Stimulated activated CD4-positive, alpha-beta T cell treated with anti-CD3 and anti-CD28 coated beads, Interleukin-15, amount 100 ng/mL, for 1 hour (primary cell): Measurements from ENCODE around the gene DOCK8.

Experiments
- DNase-seq, 2 donors: peaks; one replicate each; pipeline ENCODE4 v3.0.0-alpha.2; 2020; ENCODE audit warnings: low read depth in 1 of 2, low spot score in 1 of 2

DOCK8 gene

DNA sequence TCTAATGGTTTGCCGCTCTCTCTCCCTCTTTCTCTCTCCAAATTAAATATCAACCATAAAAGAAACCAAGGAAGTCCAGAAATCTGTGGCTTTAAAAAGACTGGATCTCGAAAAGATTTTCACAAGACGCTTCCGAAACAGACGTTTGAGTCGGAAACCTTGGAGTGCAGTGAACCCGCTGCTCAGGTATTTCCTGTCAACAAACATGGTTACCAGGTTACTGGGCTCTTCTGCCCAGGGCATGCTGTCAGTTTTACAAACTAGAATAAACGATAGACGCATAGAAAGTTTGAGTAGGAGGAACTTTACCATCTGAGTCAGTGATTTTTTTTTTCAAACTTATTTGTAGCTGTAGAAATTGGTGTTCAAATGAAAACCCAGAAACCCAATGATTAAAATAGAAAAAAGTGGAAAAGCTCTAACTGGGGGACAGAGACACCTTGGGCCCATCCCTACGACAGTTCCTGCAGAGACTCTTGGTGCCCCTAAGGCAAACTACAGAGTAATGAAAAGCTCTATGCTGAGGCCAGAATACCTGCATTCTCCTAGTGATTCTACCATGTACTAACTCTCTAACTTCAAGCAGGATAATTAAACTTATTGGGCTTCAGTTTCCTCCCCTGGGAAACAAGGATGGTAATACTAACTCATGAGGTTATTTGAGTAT lies 90.0 kb downstream of the DOCK8 start:
- DNase-seq, result no peak

DNA sequence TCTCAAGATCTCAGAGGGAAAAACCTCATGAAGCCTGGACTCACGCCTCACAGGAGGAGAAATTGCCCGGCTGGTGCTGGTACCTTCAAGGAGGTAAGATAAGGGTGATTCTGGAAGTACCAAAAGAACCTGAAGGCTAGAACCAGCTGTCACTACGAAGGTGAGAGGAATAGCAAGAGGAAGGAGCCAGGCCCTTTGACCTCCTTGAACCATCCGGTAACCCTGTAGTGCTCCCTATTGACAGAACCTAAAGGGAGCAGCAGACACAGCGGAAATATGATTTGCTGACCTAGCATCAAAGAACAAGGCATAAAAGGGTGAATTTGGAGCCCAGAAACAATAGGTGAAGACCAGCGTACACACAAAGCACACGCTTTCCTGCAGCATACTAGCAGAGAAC lies 92.2 kb downstream of the DOCK8 start:
- DNase-seq, result peak in 1 of 2 donors; percentile 9

DNA sequence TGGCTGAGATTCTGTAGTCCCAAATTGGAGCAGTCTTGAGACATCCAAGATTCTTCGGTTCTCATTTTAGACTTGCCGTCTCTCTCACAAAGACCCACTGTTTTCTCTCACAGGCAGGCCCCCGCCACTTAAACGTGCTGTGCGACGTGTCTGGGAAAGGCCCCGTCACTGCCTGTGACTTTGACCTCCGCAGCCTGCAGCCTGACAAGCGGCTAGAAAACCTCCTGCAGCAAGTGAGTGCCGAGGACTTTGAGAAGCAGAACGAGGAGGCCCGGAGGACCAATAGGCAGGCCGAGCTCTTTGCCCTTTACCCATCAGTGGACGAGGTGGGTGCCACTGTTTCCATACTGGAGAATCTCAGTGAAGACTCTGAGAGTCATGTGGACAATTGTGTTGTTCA lies 97.2 kb downstream of the DOCK8 start:
- no peak for DNase-seq

DNA sequence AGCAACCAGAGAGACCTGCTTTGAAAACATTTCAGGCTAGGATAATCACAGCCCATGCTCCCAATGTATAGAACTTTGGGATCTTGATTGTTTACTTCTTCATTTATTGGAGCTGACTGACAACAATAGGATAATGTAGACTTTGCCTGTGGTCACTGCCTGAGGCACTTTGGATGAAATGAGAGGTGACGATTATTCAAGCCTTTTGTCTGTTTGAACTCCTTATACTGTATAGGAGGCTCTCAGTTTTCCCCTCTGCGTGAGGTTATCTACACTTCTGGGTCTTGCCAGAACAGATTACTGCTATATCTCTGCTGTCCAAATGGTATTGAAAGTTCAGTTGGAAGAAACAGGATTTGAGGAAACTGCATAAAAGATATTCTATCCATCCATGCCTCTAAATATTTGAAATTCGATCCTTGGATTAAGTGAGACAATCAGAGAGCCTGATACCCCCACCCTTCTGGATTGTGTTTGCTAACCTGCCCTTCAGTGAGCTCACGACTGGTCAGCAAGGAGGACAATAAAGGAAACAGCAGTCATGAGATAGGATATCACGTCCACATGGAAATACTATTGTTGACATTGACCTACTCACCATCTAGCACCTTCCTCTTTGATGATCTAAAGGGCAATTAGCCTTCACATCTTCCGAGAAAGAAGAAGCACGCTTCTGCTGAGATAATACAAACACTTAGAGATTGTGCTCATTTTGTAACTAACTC lies 98.1 kb downstream of the DOCK8 start:
- DNase-seq, result no peak

DNA sequence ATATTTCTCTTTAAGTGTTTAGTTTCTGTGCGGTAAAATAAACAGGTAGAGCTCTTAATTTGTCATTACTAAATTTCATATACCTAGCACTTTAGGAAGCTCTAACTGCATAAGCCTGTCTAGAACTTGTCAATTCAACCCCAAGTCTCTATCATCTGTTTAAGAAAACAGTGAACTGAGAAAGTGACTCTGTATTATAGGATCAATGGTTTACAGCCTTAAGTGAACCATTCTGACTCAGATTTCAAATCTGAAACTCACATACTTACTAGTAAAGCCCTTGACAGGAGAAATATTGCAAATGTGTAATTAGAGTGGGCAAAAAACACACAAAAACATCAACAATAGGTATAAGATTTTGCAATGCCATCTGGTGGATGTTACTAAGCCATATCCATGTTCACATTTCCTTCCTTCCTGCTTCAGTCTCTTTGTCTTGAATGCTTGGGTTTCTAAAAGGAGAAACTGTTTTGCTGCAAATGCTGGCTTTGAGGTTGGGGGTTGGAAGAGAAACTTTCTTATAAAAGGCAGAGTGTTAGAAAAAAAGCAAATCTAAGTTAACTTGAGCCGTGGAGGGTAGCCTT lies 101.8 kb downstream of the DOCK8 start:
- DNase-seq, result no peak

DNA sequence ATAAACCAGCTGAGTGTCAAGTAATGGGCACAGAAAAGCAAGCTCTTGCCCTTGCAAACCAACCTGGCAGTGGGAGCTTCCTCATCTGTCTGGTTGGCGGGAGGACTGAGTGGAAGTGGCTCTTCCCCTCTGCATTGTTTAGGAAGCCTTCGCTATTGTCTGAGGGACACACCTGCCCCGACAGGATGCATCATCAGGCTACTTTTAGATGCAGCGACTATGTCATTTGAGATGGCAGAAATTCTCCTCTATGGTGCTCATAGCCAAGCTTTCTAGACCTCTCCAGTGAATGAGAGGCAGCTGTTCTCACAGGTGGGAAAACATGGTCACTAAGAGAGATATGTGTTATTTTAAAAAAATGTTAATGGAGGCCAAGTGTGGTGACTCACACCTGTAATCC lies 104.0 kb downstream of the DOCK8 start:
- no peak for DNase-seq

DNA sequence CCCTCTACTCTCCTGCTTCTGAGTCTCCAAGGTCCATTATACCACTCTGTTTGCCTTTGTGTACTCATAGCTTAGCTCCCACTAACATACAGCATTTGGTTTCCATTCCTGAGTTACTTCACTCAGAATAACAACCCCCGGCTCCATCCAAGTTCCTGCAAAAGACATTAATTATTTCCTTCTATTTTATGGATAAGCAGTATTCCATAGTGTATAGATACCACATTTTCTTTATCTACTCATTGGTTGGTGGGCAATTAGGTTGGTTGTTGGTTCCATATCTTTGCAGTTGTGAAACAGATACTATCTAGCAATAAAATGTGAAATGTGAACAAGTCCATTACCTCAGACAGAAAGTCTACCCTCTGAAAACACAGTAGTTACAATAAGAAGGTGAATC lies 110.3 kb downstream of the DOCK8 start:
- no peak for DNase-seq

DNA sequence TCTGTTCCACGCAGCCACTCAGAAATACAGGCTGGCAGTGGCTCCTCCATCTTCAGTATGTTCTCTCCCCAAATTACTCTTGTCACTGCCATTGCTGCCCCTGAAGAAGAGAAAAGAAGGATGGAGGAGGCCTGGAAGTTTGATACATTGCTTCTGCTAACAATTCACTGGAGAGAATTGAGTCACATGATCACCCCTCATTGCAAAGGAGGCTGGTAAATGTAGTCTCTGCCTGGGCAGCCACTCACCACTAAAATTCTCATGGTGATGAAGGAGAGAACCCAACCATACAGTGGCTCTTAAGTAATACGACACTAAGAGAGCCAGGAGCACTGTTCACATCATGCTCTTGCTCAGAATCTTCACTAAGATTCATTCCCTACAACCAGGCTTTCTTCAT lies 112.0 kb downstream of the DOCK8 start:
- DNase-seq, result no peak

DNA sequence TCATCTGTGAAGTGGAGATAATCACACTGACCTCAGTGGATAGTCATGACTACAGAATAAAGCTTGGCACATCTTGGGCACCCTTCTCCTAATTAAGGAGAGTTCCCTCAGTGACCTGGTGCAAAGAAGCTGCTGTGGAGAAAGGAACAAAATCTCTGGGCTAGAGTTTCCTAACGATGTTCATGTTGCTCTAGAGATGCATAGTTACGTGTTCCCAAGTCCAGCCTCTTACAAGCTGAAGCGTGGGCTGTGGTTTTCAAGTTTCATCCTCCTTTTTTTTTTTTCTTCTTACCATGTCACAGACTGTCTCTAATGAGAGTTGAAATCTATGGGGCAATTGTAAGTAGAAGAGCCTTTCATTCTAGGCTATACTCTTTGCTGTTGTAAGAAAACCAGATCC lies 113.8 kb downstream of the DOCK8 start:
- DNase-seq, result no peak

DNA sequence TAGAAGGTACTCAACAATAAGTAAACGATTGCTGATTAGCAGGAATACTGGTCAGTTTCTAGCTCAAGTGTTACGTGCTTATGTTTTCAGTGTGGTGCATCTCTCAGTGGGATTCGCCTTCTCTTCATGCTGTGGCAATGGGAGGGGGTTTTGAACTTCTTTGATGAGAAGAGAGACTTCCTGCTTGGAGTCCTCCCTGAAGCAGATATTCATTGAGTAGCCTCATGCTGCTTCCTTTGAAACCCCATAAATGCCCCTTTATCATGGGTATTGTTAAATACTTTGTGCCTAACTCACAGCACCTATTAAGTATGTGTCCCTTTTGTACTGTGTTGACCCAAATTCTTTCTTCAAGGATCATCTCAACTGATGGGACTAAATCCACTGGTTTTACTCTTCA lies 116.5 kb downstream of the DOCK8 start:
- DNase-seq, result no peak

DNA sequence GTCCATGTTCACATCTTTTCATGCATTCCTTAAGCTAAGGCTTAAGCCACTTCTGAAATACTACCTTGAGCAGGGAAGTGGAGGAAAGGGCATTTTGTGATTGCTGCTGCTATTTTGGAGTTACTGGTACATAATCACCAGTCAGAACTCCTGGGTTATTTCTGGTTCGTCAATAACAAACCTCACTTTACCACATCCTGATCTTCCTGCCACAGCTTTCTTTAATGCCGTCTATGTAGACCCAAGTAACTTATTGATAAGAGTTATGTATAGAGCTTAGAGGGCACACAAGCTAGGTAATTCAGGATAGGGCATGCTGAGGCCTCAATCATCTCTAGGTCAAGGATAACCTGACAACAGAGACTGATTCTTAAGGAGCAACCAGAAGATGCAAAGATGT lies 120.7 kb downstream of the DOCK8 start:
- no peak for DNase-seq

DNA sequence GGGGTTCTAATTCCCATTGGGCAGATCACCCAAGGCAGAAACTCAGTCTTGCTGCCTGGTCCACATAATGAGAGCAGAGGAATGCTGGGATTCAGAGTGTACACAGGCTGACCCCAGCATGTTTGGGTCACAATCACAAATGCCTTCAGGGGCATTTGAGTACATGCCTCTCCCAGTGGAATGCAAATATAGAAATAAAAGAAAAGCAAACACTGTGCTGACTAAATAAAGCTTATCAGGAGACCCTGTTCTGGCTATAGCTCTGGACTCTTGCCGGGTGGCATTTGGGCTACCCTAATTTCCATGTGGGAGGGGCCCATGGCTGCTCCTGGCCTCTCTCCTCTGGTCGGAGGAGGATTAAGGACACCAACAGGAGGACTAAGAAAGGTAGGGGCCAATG lies 121.4 kb downstream of the DOCK8 start:
- DNase-seq, result no peak

DNA sequence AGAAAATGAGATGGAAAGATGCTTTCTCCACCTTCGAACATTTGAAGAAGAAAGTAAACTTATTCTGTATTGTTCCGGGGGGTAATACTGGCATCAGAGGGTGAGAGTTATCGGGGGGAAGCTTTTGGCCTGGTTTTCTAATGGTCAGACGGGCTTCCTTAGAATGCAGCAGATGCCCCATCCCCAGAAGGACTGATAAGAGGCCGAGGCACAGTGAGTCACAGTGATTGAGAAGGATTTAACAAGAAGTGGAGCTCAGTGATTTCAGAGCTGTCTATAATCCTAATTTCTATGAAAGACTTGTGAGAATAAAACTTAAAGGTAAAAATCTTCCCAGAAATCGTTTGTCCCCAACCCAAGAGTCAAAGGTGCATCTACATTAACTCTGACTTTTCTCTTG lies 123.9 kb downstream of the DOCK8 start:
- DNase-seq, result no peak

DNA sequence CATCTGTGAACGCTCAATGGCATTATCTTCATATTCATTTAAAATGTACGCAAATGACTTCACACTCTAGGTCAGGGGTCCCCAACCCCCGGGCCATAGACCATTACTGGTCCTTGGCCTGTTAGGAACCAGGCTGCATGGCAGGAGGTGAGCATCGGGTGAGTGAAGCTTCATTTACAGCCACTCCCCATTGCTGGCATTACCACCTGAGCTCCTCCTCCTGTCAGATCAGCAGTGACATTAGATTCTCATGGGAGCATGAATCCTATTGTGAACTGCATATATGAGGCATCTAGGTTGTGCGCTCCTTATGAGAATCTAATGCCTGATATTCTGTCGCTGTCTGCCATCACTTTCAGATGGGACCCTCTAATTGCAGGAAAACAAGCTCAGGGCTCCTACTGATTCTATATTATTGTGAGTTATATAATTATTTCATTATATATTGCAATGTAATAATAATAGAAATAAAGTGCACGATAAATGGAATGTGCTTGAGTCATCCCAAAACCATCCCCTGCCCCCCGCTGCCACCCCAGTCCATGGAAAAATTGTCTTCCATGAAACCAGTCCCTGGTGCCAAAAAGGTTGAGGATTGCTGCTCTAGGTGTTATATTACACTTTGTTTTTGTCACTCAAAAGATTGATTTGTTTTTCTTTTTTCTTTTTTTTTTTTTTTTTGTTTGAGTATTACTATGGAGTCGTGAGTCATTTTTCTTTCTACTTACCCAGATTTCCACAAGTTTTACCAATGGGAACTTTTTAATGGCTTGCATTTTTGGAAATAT lies 127.2 kb downstream of the DOCK8 start:
- DNase-seq, result no peak

DNA sequence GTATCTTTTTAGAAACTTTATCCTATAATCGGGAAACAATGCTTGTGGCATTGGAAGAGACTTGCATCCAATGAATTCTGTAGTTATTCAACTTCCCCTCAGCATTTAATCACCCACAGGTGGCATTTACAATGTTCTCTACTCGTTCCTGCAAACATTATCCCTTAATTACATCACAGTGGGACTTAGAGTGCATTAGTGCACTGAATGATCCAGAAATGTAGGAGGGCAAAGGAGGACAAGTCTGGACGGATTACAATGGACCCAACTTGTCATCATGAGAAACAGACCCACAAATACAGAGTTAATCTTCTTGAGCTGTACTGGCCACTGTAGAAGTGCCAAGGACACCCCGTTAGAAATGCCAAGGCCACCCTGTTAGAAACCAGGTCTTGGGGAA lies 129.1 kb downstream of the DOCK8 start:
- DNase-seq, result no peak

DNA sequence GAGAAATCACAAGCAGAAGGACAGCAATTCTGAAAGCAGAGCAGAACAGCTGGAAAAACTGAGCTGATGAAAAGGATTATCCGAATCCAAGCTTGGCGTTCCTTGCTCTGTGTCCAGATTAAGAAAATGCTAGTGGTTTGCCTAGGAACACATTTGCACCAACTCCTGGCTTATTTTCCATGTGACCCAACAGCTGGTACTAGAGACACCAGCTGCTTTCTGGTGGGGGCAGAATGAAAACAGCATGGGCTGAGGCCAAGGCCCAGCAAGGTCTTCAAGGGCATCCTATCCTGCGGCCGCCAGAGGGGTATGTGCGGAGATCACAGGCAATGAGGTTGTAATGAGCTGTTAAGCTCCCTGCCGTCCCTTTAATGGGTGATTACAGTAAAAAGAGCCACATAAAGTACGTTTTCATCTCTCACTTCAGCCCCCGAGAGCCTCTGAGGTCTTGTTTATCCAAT lies 131.5 kb downstream of the DOCK8 start:
- no peak for DNase-seq

DNA sequence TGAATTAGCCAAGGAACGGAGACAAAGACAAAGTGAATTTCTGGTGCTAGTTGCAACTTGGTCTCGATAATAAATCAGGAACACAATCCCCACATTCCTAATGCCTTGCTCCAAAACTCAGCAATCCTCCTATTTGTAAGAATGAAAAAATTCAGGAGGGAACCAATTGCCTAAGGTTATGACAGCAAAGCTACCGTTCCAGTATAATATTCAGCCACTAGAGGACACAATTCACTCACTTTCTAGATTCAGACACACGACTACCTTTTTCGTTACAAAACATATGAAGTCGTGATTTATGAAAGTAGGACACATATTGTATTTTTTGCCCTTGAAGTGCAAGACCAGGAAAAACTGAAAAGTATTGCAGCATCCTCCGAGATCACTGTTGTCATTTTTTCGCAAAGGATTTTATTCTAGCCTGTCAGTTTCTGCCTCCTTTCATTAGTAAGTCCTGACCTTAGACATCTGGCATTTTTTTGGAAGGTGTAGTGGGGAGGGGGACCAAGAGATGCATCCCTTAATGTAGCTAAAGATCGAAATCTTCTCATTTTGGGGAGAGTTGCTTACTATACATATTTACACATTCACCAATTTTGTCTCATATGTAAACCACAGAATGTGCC lies 133.1 kb downstream of the DOCK8 start:
- no peak for DNase-seq

DNA sequence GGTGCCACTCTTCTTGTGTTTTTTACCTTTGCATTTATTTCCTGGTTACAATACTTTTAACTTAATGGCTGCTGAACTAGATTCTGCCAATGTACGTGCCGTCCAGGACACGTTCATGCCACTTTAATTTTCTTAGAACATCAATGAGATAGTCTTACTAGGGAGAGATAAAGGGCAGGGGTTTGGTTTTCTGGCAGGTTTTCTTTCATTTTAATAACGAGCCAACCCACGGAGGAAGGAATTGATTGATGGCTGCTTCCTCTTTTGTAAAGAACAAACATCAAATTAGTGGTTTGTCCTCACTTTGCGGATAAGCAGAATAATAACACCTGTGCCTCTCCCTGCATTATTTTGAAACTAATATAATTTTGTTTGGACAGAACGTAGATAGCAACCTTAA lies 135.7 kb downstream of the DOCK8 start:
- DNase-seq, result no peak

DNA sequence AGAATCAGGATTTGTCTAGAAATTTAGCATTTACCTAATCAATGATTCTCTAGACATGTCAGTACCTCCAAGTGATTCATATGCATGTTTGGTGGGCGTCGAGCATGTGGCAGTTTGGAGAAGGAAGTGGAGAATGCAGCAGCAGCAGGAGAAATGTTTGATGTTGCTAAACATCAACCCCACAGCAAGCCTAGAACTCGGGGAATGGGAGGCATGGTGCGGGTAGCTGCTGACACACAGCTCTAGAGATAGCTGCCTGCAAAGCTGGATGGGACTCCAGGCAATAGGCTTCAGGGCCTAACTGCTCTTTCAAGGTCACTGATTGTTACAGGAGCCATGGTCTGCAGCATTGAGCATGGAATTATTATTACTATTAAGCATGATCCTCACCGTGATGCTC lies 137.3 kb downstream of the DOCK8 start:
- DNase-seq, result no peak

DNA sequence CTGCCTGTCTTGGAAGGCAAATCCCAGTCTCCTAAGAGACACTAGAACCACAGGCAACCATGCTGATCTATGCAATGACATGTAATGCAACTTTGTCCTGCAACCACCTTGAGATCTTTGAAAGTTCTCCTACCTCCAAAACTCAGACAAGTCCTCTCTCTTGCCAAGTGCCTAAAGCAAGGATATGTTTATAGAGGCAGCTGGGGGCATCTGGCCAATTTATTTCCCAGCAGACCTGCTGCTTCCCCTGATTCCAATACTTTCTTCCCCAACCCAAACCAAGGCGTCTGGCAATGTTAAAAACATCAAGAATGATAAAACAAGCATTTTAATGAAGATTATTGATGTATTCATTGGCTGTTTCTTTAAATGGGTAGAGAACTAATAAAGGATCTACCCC lies 138.4 kb downstream of the DOCK8 start:
- no peak for DNase-seq

DNA sequence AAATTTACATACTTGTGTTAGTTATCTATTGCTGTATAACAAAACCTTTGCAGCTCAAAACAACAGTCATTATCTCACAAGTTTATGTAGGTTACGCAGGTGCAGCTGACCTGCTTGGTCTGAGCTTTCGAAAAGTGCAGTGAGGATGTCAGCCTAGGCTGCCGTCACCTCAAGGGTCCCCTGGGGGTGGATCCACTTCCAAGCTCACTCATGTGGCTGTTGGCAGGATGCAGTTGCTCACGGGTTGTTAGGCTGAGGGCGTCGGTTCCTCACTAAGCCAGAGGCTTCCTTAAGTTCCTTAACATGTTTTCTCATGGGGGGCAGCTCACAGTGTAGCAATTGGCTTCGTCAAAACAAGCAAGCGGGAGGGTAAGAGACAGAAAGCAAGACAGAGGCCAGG lies 139.8 kb downstream of the DOCK8 start:
- no peak for DNase-seq
